OCI-M1 (cell line): ENCODE measurements around the gene NPAS2.

ENCODE experiments used
- DNase-seq: peaks from one replicate; lab custom pipeline; 2025; lab: John Stamatoyannopoulos, UW

The NPAS2 gene

GRCh38 chr2:100905132-100905805, 85.3 kb downstream of the NPAS2 start:
- DNase-seq, result no peak

DNA sequence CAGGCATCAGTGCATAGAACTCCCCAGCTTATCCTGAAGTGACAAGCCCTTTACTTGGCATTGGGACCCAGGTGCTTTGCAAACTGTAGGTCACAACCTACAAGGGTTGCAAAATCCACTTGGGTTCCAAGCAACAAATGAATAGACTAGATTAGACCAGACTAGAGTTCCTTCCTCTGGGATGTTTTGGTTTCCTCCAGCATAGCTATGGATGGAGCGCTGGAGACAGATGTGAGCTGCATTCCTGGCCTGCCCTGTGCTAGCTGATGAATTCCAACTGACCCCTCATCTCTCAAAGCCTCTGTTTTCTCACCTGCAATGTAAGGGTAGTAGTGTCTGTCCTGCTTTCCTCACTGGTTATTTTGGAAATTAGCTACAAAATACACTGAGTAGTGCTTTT, 86.2 kb downstream of the NPAS2 start:
- DNase-seq, result no peak

DNA sequence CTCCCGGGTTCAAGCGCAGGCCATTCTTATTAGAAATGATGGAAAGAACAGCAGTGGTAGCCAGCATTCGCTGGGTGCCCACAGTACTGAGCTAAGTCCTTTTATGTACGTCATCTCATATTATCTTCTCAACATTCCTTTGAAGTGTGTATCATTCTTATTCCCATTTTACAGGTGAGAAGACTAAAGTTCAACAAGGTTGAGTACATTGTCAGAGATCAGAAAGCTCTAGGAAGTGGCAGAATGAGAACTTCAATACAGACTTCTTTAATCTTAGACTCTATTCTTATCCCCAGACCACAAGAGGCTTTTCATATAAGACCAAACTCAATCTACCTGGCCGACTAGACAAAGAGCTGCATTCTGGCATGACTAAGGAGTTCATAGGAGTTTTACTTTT, 86.7 kb downstream of the NPAS2 start:
- DNase-seq, result no peak

- no peak for DNase-seq
Observed at GRCh38 chr2:100907832-100908231, 87.9 kb downstream of the NPAS2 start.

GRCh38 chr2:100909534-100910081, 89.7 kb downstream of the NPAS2 start:
- DNase-seq, result no peak

- DNase-seq, result no peak
Observed at GRCh38 chr2:100910111-100910510, 90.2 kb downstream of the NPAS2 start.

DNA sequence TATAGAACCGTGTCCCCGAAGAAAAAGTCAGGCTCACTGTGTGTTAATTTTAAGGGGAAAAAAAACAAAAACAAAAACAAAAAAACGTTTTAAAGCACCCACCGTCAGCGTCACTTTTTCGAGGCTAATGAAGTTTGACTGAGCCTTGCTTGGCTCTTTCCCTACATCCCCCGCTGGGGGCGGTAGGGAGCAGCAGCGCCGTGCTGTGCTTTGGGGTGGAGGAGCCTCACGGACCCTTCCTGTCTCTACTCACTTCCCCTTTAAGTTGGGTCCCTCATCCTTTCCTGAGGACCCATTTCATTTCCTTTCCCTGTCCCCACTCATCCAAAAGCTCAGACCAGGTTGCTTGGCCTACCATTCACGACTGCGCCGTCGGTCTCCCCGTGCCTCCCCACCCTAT, 99.4 kb downstream of the NPAS2 start:
- DNase-seq, result no peak

DNA sequence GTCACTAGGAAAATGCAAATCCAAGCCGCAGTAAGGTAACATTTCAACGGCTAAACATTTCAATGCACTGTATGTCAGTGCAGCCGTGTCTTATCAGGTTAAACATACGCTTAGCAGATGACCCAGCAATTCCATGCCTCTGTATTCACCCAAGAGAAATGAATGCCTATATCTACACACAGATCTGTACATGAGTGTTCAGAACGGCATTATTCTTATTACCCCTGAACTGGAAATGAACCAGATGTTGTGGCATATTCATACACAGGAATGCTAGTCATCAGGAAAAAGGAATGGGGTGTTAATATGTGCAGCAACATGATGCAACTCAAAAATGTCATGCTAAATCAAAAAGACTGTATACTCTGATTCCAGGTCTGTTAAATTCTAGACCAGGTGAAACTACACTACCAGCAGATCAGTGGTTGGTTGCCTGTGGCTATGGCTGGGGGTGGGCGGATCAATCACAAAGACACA, 101.8 kb downstream of the NPAS2 start:
- DNase-seq, result peak; percentile 89

DNA sequence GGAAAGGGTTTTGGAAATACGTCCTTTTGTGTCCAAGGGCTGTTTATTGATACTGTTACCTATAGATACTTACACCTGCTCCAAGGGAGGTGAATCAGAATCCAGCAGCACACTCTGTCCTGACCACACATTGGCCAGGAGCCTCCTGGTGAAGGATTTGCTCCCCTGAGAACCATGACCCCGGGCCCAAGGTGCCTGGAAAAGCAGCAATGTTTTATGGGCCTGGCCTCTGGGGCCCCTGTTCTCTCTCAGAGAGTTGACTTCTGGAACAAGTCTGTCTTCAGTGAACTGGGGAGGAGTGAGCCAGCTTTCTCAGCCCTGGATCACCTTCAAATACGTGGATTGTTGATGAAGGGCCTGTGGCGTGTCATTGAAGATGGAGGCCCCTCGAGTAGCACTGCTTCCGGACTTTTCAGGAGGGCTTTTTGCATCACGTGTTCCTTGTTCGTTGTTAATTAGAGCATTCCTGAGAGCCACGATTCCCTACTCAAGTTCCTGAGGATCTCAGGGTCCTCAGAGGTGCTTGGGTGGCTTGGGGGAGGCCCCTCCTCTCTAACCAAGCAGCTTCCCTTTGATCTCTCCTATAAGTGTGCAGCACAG, 103.6 kb downstream of the NPAS2 start:
- DNase-seq, result no peak

- no peak for DNase-seq
Observed at GRCh38 chr2:100924122-100924519, 104.2 kb downstream of the NPAS2 start.

DNA sequence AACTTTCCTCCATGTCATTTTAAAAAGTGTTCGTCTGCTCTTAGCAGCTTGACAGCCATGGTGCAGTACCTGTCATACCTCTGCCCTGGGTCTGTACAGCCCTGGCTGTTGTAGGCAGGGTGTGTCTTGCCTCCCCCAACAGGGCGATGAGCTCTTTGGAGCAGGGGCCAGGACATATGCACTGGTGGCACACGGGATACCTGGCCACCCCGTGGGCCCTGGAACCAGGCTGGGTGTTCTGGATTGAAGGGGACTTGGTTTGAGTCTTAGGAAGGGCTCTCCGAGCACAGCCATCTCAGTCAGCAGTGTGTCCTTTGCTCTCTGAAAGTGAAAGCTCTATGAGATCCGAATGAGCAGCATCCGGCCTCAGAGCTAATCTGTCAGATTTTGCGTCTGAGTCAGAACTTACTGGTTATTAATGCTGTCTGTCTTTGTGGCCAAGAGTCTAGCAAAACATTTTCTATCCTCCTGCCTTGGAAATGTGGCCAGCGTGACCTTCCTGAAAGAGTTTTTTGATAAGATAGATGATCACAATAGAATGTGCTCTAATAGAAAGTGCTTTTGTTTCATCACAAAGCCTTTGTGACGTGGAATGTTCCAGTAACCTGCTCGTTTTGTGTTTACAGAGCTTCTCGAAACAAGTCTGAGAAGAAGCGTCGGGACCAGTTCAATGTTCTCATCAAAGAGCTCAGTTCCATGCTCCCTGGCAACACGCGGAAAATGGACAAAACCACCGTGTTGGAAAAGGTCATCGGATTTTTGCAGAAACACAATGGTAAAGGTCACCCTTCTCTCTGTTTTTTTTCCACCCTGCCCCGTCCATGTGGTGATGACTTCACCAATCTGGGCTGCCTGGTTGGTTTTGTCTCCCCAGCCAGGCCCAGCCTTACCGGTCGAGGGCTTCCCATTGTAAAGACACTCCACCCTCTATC, 104.8 kb downstream of the NPAS2 start:
- DNase-seq, result peak; percentile 63

DNA sequence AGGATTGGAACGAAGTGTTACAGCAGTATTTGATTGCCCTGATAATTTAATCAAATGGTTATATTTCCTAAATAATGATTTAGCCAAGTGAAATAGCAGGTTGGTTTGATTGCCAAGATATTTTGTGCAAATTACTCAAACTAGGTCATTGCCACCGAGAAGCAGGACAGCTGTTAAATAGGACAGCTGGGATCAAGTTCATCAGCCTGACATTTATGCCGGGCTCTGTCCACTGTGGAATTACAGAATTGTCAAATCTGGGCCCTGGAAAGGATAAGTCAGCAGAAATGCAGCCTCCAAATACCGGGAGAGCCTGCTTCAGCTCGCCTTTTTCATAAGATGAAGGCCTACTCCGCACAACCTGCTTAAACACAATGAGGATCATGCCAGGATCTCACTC, 108.3 kb downstream of the NPAS2 start:
- DNase-seq, result no peak

- no peak for DNase-seq
Observed at GRCh38 chr2:100929147-100929546, 109.2 kb downstream of the NPAS2 start.

DNA sequence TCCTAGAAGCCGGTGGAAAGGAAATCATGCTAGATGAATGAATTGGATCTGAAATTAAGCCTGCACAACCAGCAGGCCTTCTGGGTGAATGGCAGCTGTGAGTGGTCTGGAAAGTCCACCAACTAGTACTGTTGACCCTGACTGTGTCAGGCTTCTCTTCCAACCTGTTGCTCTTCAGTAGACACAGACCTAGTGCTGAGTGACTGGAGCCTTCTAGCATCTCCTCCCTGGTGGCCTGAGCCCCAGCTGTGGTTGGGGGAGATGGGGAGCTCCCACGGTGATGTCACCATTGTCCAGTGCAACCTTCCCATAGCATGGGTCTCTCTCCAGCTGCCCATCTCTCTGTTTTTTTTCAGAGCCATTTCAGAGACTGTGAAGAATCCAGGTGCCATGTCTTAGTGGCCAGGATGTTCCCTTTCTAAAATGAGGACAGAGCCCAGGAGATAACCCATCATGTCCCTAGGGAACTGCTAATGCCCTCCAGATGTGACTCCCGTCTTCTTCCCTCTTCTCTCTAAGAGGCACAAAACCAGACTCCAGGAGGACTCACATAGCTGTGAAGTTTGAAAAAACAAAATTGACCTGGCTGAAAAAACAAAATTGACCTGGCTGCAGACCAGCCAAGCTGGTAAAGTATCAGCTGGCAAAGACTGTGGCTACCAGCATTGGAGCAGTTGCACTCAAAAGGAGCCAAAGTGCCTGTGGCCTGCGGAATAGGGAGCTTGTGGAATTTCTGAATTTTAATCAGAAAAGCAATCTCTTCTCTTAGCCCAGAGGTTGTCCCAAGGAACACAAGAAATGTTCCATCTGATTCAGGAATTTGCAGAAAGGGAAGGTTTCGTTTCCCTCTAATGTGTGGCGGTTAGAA, 114.8 kb downstream of the NPAS2 start:
- DNase-seq, result no peak

GRCh38 chr2:100935372-100935752, 115.4 kb downstream of the NPAS2 start:
- no peak for DNase-seq

DNA sequence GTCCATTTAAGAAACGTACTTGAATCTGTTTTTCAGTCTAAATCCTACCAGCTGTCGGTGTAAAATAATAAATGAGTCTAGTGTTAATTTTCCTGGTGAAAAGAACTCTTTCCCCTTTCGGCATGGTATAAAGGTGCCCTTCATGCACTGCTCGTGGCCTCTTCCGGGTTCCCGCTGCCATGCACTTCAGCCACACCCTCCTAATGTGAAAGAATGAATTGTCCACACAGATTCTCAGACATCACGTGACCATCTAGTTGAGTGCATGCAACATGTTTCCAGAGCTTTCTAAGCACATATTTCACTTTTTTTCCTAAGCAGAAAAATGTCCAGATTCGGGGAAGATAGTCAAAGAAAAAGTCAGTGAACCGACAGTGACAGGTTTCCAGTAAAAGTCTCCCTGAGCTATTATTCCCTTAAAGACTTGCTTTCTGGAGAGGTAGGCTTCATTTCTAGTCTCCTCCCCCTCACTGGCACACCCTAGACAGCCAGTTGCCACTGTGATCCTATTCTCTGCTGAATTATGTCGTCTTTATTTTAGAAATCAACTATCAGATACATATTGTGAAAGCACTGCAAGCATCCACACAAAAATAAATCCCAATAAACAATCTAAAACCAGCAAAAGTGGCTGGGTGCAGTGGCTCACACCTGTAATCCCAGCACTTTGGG, 116.3 kb downstream of the NPAS2 start:
- DNase-seq, result no peak

- DNase-seq, result no peak
Observed at GRCh38 chr2:100936972-100937542, 117.1 kb downstream of the NPAS2 start.

- DNase-seq, result no peak
Observed at GRCh38 chr2:100938031-100939026, 118.4 kb downstream of the NPAS2 start.

DNA sequence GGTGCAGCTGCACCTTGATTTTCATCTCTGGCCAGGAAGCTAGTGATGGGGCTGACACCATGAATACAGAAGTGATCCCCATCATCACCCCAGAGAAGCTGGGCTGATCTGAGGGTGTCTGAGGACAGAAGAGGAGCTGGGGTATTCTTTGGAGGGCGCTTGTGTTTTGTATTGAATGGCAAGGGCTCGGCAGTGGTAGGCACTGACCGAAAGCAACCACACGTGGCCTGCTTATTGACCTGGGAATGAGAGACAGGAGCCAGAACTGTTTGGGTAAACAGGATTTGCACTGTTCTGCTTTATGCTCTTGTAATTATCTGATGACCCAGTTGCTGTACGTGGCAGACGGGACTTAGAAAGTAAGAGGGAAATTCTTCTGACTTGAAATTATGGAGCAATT, 119.5 kb downstream of the NPAS2 start:
- DNase-seq, result no peak
